Activated effector memory CD4-positive, alpha-beta T cell treated with anti-CD3 and anti-CD28 coated beads, Interleukin-2, amount 50 U/mL, for 16 hours (primary cell): ENCODE data around the gene DBF4.
"Not testable (repeated sequence)": the region's sequence is repeated elsewhere in the genome, so short reads cannot be mapped to it uniquely, and the experiment has no call there.

Source experiments
- DNase-seq: peaks from one replicate; pipeline ENCODE4 v3.0.0-alpha.2; 2020

DBF4 gene, protein sequence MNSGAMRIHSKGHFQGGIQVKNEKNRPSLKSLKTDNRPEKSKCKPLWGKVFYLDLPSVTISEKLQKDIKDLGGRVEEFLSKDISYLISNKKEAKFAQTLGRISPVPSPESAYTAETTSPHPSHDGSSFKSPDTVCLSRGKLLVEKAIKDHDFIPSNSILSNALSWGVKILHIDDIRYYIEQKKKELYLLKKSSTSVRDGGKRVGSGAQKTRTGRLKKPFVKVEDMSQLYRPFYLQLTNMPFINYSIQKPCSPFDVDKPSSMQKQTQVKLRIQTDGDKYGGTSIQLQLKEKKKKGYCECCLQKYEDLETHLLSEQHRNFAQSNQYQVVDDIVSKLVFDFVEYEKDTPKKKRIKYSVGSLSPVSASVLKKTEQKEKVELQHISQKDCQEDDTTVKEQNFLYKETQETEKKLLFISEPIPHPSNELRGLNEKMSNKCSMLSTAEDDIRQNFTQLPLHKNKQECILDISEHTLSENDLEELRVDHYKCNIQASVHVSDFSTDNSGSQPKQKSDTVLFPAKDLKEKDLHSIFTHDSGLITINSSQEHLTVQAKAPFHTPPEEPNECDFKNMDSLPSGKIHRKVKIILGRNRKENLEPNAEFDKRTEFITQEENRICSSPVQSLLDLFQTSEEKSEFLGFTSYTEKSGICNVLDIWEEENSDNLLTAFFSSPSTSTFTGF

DNA sequence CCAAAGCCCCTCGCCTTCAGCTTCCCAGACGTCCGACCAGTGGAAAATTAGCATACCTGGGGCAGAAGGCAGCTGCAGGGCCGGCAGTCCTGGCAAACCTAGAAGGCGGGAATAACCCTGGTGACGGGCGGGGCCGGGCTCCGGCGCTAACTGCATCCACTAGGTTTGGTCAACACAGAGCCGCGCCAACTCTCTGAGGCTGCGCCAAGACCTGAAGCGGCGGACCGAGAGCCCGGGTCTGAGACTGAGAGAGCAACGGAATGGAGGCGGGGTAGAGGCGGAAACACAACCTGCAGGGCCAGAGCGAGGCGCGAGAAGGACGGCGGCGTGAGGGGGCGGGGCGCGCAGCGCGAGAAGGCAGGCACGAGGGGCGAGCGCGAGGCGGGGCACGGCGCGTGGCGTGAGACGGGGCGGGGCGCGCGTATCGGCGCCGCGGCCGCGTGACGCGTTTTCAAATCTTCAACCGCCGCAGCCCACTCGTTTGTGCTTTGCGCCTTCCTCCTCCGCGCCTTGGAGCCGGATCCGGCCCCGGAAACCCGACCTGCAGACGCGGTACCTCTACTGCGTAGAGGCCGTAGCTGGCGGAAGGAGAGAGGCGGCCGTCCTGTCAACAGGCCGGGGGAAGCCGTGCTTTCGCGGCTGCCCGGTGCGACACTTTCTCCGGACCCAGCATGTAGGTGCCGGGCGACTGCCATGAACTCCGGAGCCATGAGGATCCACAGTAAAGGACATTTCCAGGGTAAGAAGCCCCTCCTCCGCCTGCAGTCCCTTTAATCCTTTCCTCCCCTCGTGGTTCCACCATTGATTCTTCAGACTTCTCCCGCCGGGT lies at the start of gene DBF4, which contains the start of gene SLC25A40:
Gene DBF4 (plus strand): TSS at position 454 of the 829 bp plus-strand sequence. CDS start 240 bp downstream, at position 694.
Gene SLC25A40 (minus strand): TSS at position 321 of the 829 bp plus-strand sequence. CDS start 17,633 bp downstream, outside the sequence.
- DNase-seq, result peak; percentile 97

DNA sequence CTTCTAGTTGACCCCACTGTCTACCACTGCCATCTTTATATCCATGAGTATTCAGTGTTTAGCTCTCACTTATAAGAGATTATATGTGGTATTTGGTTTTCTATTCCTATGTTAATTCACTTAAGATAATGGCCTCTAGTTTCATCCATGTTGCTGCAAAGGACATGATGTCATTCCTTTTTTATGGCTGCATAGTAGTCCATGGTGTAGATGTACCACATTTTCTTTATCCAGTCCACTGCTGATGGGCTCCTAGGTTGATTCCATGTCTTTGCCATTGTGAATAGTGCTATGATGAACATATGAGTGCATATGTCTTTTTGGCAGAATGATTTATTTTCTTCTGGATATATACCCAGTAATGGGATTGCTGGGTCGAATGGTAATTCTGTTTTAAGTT lies 47.9 kb upstream of the DBF4 start:
- not testable (repeated sequence) for DNase-seq

DNA sequence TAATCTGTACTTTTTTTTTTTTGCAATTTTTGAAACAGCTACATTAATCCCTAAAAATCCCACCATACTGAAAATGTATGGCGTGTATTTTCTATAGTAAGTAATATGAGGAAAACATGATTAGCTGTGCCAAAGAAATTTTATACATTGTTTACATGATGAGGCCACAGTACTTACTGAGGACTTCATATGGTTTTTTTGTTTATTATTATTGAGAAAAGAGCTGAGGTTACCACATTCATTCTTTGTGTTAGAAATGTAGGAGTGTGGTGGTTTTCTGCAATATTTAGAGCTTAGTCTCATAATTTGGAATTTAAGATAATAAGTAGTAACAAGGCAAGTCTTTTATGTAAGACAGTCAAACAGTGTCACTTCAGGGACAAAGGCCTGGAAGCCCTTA lies 45.2 kb upstream of the DBF4 start:
- DNase-seq, result no peak

DNA sequence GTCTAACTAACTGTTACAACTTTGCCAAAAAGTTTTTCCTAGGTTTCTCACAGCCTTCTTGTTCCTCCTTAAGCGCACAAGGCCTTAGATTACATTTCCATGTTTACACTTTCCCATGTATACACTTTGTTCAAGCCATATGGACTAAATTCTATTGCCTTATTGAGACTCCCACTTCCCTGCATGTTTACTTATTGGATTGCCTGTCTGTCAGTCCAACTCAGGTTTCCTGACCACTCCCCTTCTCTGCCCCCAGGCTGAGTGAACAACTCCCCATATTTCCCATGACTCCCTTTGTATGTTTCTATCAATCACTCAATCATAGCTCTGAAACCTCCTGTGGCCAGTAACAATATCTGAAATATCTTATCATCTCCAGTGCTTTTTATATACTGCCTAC lies 43.2 kb upstream of the DBF4 start:
- DNase-seq, result no peak

DNA sequence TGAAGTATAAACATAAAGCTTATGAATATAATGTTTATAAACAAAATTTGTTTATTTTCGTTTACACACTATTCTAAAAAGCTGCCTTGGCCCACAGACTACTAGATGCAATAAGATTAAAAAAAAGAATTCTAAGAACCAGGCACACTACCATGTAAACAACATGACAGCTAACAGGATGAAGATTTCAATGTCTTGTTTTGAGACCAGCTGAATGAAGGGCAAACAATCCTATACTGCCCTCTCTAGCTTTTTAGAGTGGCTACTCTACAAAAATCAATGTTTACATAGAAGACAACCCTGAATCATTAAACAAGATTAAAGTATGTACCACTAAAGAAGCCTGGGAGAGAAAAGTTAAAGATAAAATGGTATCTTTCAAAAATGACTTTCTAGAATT lies 38.7 kb upstream of the DBF4 start:
- DNase-seq, result no peak

DNA sequence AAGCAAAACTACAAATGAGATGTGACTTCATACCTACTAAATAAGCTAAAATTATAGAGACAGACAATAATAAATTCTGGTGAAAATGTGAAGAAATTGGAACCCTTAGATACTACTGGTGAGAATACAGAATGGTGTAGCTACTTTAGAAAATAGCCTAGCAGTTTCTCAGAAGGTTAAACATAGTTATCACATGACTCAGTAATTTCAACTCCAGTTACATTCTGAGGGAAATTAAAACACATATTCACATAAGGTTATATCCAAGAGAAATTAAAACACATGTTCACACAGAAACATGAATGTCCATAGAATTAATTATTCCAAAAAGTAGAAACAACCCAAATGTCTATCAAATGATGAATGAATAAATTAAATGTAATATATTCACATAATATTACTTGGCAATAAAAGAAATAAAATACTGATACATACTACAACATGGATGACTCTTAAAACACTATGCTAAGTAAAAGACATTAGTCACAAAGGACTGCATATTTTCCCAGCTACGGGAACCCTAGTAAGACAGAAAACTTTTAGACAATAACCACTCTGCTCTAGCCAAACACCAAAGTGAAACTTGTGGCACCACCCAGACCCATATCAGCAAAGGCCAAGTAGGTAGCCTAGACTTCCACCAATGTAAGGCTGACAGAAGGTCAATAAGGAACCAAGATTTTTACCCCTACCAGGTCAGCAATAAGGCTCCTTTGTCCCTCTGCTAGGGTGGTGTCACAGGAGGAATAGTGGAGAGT lies 25.3 kb upstream of the DBF4 start:
- no peak for DNase-seq

DNA sequence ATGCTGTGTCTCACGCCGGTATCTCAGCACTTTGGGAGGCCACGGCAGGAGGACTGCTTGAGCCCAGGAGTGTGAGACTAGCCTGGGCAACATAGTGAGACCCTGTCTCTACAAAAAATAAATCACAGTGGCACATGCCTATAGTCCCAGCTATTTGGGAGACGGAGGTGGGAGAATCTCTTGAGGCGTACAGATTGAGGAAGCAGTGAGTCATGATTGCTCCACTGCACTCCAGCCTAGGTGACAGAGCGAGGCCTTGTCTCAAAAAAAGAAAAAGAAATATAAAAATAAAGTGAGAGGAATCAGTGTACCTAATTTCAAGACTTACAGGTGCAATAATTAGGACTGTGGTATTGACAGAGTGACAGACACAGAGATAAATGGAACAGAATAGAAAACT lies 24.0 kb upstream of the DBF4 start:
- no peak for DNase-seq

DNA sequence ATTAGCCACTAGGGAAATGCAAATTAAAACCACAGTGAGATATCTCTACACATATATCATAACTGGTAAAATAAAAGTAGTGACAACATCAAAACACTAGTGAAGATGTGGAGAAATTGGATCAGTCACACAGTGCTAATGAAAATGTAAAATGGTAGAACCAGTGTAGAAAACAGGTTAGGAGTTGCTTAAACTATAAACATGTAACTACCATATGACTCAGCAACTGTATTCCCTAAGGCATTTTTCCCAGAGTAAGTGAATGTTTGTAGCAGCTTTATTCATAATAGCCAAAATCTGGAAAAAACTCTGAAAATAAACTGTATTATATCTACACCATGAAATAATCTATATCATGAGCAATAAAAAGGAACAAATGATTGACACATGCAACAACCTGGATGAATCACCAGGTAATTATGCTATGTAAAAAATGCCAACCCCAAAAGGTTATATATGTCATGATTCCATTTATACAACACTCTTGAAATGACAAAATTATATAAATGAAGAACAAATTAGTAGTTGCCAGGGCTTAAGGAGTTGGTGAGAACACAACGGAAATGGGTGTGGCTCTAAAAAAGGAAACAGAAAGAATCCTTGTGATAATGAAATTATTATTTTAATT lies 22.9 kb upstream of the DBF4 start:
- DNase-seq, result no peak

DNA sequence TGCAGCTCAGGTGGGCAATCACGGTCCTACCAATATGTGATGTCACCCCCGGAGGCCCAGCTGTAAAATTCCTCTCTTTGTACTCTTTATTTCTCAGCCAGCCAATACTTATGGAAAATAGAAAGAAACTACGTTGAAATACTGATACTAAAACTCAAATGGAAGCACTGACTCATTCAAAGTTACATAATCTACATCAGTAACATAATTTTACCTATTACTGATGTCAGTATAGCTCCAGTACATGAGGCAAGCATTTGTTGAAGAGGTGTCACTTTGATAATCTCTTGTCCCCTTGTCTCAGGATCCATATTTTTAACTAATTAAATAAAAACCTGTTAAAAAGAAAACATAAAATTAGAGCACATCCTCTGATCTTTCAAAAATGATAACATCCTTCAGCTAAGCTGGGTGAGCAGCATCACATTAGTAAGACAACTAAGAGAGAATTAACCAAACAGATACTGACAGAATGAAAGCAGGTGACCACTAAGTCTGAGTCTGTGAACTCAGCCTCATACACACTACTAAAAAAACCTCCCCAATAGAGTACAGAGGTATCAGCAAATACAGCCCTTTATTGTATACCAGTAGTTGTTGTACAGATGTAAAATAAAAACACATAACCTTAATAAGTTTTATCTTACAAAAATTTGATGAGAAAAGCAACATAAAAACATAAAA lies 17.7 kb upstream of the DBF4 start:
- DNase-seq, result no peak

DNA sequence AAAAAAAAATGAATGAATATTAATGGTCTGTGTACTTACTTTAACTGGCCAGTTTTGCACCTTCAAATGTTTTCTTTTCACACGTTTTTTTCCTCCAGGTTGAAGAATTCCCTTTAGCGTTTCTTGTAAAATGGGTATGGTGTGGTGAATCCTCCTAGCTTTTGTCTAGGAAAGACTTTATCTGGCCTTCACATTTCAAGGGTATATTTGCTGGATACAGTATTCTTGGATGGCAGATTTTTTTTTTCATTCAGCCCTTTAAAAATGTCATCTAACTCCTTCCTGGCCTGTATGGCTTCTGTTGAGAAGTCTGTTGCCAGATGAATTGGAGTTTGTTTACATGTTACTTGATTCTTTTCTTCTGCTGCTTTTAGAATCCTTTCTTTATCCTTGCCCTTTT lies 10.2 kb upstream of the DBF4 start:
- DNase-seq, result no peak

DNA sequence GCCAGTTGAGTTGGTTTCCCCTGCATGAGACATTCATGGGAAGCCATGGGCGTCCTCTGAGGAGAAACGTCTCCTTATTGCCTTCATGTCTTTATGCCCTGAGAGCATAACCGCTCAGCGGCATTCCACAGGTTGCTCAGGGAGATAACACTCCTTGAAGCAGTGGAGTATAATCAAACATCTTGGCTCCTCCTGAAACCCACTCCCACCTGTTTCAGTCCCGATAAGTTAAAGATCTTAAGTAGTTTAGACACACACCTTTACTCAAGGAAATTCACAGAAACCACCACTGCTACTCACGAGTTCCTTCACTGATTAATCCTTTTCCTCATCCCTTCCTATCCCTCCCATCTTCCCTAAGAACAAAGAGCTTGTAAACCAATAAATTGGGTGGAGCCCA lies 9.8 kb upstream of the DBF4 start:
- not testable (repeated sequence) for DNase-seq

DNA sequence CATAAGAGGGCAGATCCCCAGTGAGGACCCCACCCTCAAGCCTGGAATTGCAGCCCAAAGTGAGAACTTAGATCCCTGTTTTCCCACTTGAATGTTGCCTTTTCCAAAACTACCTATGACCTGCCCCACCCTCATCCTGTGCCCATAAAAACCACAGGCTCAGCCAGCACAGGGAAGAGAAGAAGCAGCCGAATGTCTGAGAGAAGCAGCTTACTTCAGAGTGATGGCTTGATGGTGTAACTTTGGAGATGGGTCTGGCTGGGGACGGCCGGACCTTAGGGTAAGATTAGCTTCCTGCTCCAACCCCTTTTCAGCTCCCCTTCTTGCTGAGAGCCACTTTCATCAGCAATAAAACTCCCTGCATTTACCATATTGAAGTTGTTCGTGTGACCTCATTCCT lies 5.8 kb upstream of the DBF4 start:
- no peak for DNase-seq

DNA sequence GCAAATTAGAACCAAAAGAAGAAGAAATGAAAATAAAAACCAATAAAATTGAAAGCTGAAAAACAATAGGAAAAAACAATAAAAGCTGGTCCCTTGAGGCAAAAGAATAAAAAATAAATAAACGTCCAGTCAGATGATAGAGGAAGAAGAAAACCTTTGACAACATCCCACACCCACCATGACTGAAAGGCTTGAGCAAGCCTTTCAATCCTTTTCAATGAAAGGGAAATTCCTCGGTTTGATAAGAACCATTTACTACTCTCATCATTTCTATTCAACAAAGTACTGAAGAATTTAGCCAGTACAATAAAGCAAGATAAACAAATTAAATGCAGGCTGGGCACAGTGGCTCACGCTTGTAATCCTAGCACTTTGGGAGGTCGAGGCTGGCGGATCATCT lies 3.9 kb upstream of the DBF4 start:
- no peak for DNase-seq

DNA sequence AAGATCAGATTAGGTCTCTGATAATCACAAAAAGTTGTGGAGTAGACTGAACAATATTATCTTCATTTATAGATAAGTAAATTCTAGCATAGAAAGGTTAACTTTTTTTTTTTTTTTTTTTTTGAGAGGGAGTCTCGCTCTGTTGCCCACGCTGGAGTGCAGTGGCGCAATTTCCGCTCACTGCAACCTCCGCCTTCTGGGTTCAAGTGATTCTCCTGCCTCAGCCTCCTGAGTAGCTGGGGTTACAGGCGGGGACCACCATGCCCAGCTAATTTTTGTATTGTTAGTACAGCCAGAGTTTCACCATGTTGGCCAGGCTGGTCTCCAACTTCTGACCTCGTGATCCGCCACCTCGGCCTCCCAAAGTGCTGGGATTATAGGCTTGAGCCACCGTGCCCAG lies 3.0 kb upstream of the DBF4 start:
- DNase-seq, result not testable (repeated sequence)

DNA sequence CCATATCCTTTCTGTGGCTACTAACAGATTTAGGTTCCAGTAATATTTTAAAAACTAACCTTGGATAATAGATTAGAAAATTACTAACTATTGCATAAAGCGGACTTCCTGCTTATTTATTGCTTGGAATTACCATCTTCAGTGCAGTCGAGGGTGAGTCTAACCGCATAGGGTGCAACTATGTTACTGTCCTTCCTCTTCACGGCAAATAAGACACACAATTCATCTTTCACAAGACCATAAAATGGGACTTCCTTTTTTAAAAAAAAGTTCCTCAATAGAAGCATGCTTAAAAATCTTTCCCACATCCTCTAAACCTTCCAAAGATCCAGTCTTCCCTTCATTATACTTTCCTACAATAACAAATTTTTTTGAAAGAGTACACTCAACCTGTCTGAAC lies 2.2 kb upstream of the DBF4 start:
- no peak for DNase-seq

DNA sequence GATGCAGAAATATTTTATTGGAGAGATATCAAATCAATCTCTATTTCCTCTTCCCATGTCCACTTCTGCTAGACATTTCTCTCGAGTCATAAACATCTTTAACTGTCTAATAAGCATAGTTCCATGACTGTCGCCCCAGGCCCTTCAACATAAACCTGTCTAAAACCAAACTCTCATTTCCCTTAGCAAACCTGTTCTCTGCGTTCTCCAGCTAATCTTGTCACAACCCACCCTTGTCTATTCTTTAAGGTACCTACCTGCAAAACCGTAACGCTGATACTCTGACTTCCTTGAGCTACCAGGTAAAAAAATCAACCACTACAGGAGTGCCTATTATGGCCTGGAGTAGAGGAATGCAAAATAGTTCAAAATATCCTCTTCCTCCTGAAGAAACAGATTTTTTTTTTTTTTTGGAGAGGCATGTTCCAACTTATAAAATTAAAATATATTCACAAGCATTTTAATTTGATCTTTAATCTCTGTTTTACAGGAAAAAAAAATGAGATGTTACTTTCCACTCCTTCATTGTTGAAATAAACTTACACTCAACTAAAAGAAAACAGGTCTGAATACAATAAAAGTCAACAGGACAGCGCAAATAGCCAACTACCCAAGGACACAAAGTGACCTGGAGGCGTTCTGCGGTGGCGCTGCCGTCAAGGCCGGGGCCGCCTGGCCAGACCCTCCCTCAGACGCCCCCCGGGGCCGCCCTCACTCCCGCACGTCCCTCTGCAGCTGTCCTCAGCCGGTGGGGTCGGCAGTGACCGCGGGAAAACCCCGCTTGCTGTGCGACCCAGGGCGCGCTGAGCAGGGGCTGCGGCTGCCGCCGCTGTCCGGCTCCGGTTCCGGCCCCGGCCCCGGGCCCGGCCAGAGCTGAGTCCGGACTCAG lies 898 bp upstream of the DBF4 start:
- no peak for DNase-seq

DNA sequence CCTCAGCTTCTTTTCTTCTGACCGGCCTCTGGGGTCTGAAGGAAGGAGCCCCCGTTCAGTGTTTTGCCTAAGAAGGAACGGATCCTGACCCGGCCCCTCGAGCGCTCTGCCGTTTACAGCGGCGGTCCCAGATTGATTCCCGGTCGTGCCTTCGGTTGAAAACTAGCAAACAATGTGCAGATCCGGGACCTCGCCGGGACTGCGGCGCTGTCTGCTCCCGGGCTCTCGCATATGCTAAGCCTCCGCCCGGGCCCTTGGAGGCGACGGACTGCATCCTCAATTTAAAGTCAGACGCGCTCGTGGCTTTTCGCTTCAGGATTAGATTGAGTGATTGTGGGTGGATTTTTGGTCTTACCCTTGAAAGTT lies 559 bp downstream of the DBF4 start:
- peak; percentile 81 for DNase-seq

DNA sequence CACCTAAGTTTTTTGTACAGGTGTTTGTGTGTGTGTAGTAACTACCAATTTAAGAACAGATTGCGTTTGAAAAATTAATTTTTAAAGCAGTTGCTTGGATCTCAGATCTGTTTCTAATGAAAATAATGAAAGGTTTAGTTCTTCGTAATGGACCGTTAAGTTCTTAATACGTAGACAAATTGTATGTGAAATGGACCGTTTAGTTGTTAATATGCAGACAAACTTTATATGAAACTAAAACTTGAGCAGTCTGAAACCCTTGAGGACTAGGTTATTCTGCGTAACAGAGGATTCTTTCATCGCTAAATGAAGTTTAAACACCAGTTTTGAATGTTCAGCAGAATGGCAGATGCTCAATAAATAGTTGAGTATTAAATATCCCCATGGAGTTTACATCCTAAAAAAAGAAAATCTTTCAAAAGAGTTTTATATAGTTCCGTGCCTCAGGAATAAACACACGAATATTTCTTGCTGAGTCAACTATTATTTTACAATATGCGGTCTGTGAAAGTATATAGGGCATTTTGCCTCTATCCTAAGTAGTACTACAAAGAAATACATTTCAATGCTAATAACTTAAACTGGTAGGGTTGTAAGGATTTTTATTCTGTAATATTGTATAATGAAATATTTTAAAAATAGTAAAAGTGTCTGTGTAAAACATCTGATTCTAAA lies 1.2 kb downstream of the DBF4 start:
- no peak for DNase-seq

DNA sequence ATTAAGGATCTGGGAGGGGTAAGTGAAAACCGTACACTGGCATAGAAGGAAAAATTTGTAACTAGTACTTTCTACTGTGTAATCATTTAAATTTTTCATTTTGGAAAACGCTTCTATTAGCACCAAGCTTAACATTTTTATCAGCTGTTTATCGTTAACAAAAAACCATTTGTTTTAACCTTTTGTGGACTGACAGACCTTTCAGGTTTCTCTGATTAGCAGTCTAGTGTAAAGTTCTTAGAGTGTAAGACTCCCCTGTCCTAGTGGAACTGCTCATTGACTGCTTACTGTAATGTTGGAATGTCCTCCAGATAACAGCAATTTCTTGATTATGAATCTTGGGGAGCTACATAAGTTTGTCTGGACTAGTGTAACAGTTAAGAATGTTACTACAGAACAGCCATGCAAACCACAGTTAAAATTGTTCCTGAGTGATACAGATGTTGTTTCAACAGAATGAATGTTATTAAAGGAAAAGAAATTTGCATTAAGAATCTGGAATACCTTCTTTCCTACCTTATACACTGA lies 2.0 kb downstream of the DBF4 start:
- DNase-seq, result no peak
